K562 (cell line): ENCODE results near the gene SCAMP3. TPM values are rescaled to one million over a fixed set of nuclear protein-coding genes. Genes with fewer than 3 reads are reported as not detected.
A peak's percentile ranks its signal among the peaks of the same experiment; 100 is the strongest.

Experiments
- CCNT2 ChIP-seq: IDR thresholded peaks from 2 replicates; pipeline ENCODE4 v1.6.1; 2011; ENCODE audit warnings: borderline replicate concordance, low read depth, mild to moderate bottlenecking, moderate library complexity, mixed read lengths, low read length; ENCODE audit not compliant: insufficient read length; ENCODE audit errors: extremely low read depth
- CREBBP ChIP-seq: IDR thresholded peaks from one replicate; pipeline ENCODE4 v1.6.1; 2012; ENCODE audit warnings: low read depth, mild to moderate bottlenecking, control low read depth, inconsistent platforms, low read length
- ELF4 ChIP-seq: fragments of 450-650 bp; formaldehyde crosslinking; IDR thresholded peaks from 2 replicates; pipeline ENCODE4 v1.4.0; 2022; ENCODE audit warnings: missing genetic modification characterization
- FOXA3 ChIP-seq, 2 experiments: fragments of 450-650 bp in 1 of 2; sonication (generic) in 1 of 2; formaldehyde crosslinking; IDR thresholded peaks in 1 of 2; conservative IDR thresholded peaks in 1 of 2; 2 replicates each; pipeline versions ENCODE4 v1.4.0 to v1.8.0; 2020 to 2022; ENCODE audit warnings: mild to moderate bottlenecking in 2 of 2, missing genetic modification reagents in 1 of 2
- HMGN3 ChIP-seq: IDR thresholded peaks from 2 replicates; pipeline ENCODE4 v1.6.1; 2011; ENCODE audit warnings: borderline replicate concordance, low read depth, mild to moderate bottlenecking, mixed read lengths, low read length; ENCODE audit not compliant: insufficient read length; ENCODE audit errors: extremely low read depth
- NFIX ChIP-seq: fragments of 250-450 bp; sonication (Bioruptor Pico); IDR thresholded peaks from 2 replicates; pipeline ENCODE4 v1.4.0; 2020; ENCODE audit warnings: low read depth, mild to moderate bottlenecking, moderate library complexity
- PHTF2 ChIP-seq: fragments of 250-450 bp; sonication (Bioruptor Pico); IDR thresholded peaks from 2 replicates; pipeline ENCODE4 v1.5.0; 2021; ENCODE audit warnings: mild to moderate bottlenecking
- PRPF4 ChIP-seq: fragments of 200-400 bp; formaldehyde crosslinking; IDR thresholded peaks from one replicate; pipeline ENCODE4 v1.6.1; 2017; ENCODE audit warnings: low read length, low read depth, mild to moderate bottlenecking; ENCODE audit not compliant: insufficient read depth, poor library complexity, severe bottlenecking
- SETDB1 ChIP-seq: IDR thresholded peaks from one replicate; pipeline ENCODE4 v1.6.1; 2012; ENCODE audit warnings: low read length, control low read depth, inconsistent platforms
- STAT5A ChIP-seq: IDR thresholded peaks from 2 replicates; pipeline ENCODE4 v1.6.1; 2012; ENCODE audit warnings: low read length, inconsistent platforms, borderline replicate concordance
- TFE3 ChIP-seq: fragments of 450-650 bp; formaldehyde crosslinking; IDR thresholded peaks from 2 replicates; pipeline ENCODE4 v1.4.0; 2020; ENCODE audit warnings: mild to moderate bottlenecking, mixed read lengths
- UBTF ChIP-seq, 2 experiments: IDR thresholded peaks; 2 replicates each; pipeline ENCODE4 v1.6.1; 2012; ENCODE audit warnings: improper control_type of control experiment in 2 of 2, low read depth in 2 of 2, low read length in 2 of 2, borderline replicate concordance in 1 of 2
- XRCC3 ChIP-seq: fragments of 450-650 bp; IDR thresholded peaks from 2 replicates; pipeline ENCODE4 v1.6.1; 2017; ENCODE audit warnings: mild to moderate bottlenecking, moderate library complexity
- ZBTB1 ChIP-seq: sonication (generic); formaldehyde crosslinking; IDR thresholded peaks from 2 replicates; pipeline ENCODE4 v1.8.1; 2023; ENCODE audit warnings: missing genetic modification reagents, low read depth, mild to moderate bottlenecking, borderline replicate concordance
- ZBTB26 ChIP-seq: fragments of 450-650 bp; formaldehyde crosslinking; IDR thresholded peaks from 2 replicates; pipeline ENCODE4 v1.4.0; 2022; ENCODE audit warnings: missing genetic modification characterization
- ZBTB33 ChIP-seq: sonication (generic); formaldehyde crosslinking; IDR thresholded peaks from 2 replicates; pipeline ENCODE4 v1.8.1; 2023; ENCODE audit warnings: mild to moderate bottlenecking, missing genetic modification reagents
- ZNF140 ChIP-seq: fragments of 250-450 bp; sonication (Bioruptor Pico); IDR thresholded peaks from 2 replicates; pipeline ENCODE4 v1.8.0; 2021; ENCODE audit warnings: moderate library complexity, mild to moderate bottlenecking, inconsistent platforms
- polyA plus RNA-seq, 8 experiments: library from polyadenylated mRNA; depleted of rRNA in 4 of 8; stranded (reverse) in 5 of 8; unstranded in 3 of 8; fragments of >200 nt; fragmentation: Nextera tagmentation in 2 of 8; fragmentation: Illumina TruSeq in 1 of 8; extraction: Ambion mirVana in 2 of 8; extraction: Trizol in 1 of 8; gene quantifications; 2 replicates each; pipeline versions ENCODE4 v1.2.1 to v1.2.3, GENCODE V29; 2011 to 2014; ENCODE audit warnings: inconsistent platforms in 1 of 8, missing spikeins in 1 of 8
- total RNA-seq, 7 experiments: library from RNA; depleted of rRNA in 6 of 7; stranded (reverse); fragments of >200 nt in 6 of 7; fragmentation: Illumina TruSeq in 2 of 7; extraction: Trizol in 2 of 7; gene quantifications; 2 replicates each; pipeline versions ENCODE4 v1.2.1 to v1.2.3, GENCODE V29; 2011 to 2021; ENCODE audit warnings: low replicate concordance in 1 of 7

The SCAMP3 gene
- total and polyA plus RNA-seq, 9 of the 15 experiments (the other 6 are each of a cell fraction or from before 2014, with no cell fraction given) = 14.2 to 131 (median 86.1) TPM

- no peak for TF ChIP-seq FOXA3 (CRISPR knock-in tag; conservative IDR thresholded peaks at IDR 0.05 in 1 of 2, IDR thresholded peaks at IDR 0.05 in 1 of 2)
- TF ChIP-seq HMGN3 = peak; percentile 67
- no peak for TF ChIP-seq NFIX
- TF ChIP-seq PHTF2 = no peak
- no peak for TF ChIP-seq ZBTB26 (CRISPR knock-in tag)
- no peak for TF ChIP-seq ZNF140 (CRISPR knock-in tag)
- no peak for TF ChIP-seq SETDB1
- TF ChIP-seq ZBTB1 (CRISPR knock-in tag) = no peak
- no peak for TF ChIP-seq PRPF4
- peak; percentile 79 for TF ChIP-seq ZBTB33 (CRISPR knock-in tag)
- TF ChIP-seq ELF4 (CRISPR knock-in tag) = no peak
- TF ChIP-seq CREBBP = no peak
- no peak for TF ChIP-seq TFE3 (CRISPR knock-in tag)
- no peak for TF ChIP-seq XRCC3
- TF ChIP-seq CCNT2 = no peak
- TF ChIP-seq UBTF (IDR thresholded peaks at IDR 0.05; ENCODE audit: borderline replicate concordance in 1 of 2, low read depth in 2 of 2, low read length in 2 of 2) = 0 out of 4 replicates have a peak, but pooled peaks of 1 of the 2 experiments have one; percentile 19
- no peak for TF ChIP-seq STAT5A
These were observed 11.3 kb downstream of the SCAMP3 start (continued) for GRCh38 chr1:155250633-155251449.
